IMR-90 (cell line): ENCODE measurements around the gene SIRT7. TPM values are rescaled to one million over a fixed set of nuclear protein-coding genes. Genes with fewer than 3 reads are reported as not detected.
A peak's percentile ranks its signal among the peaks of the same experiment; 100 is the strongest.

Source experiments
- ATAC-seq: fragments of 200-7000 bp; cut with Tn5 transposase; 2 replicates; pipeline ENCODE4 v1.9.1; 2020; ENCODE audit warnings: low read depth, mild to moderate bottlenecking, moderate library complexity
- BruUV-seq: library from RNA; stranded (reverse); fragments of 400-500 nt; replicated peaks from 2 replicates; lab custom pipeline; 2021; lab: Mats Ljungman, UMichigan
- CTCF ChIA-PET: fragments of 300-600 bp; formaldehyde crosslinking; extraction: SDS; loops from one replicate; lab custom pipeline; 2021; ENCODE audit warnings: antibody characterized with exemption; lab: Yijun Ruan, JAX
- POLR2A ChIA-PET: fragments of 300-600 bp; sonication (Branson Sonifier 250); formaldehyde crosslinking; loops from one replicate; lab custom pipeline; 2022; ENCODE audit warnings: antibody characterized with exemption; ENCODE audit not compliant: unreplicated experiment; lab: Charles Lee
- DNase-seq: peaks from one replicate; pipeline ENCODE4 v3.0.0; 2013
- H2AFZ ChIP-seq: replicated peaks from 2 replicates; pipeline ENCODE3; 2013; ENCODE audit warnings: low read length, mild to moderate bottlenecking; ENCODE audit not compliant: poor library complexity
- H2AK5ac ChIP-seq: 2 replicates; pipeline ENCODE4 v1.6.1; 2013; ENCODE audit warnings: low read depth, low read length, inconsistent platforms
- H2AK9ac ChIP-seq: replicated peaks from 2 replicates; pipeline ENCODE3; 2013; ENCODE audit warnings: mild to moderate bottlenecking, low read depth, low read length, moderate library complexity; ENCODE audit not compliant: poor library complexity
- H2BK120ac ChIP-seq: 2 replicates; pipeline ENCODE4 v1.6.1; 2013; ENCODE audit warnings: low read depth, low read length, inconsistent platforms
- H2BK15ac ChIP-seq: 3 replicates; pipeline ENCODE4 v1.6.1; 2013; ENCODE audit warnings: low read depth, low read length, inconsistent platforms
- H2BK20ac ChIP-seq: 2 replicates; pipeline ENCODE4 v1.6.1; 2013; ENCODE audit warnings: low read depth, mild to moderate bottlenecking, inconsistent platforms, low read length, moderate library complexity
- H2BK5ac ChIP-seq: 2 replicates; pipeline ENCODE4 v1.6.1; 2013; ENCODE audit warnings: mild to moderate bottlenecking, low read depth, low read length, inconsistent platforms; ENCODE audit not compliant: poor library complexity, severe bottlenecking
- H3K14ac ChIP-seq: replicated peaks from 2 replicates; pipeline ENCODE4 v1.6.1; 2013; ENCODE audit warnings: low read depth, low read length, inconsistent platforms
- H3K18ac ChIP-seq: 2 replicates; pipeline ENCODE4 v1.6.1; 2013; ENCODE audit warnings: low read depth, low read length, control low read depth
- H3K23ac ChIP-seq: 2 replicates; pipeline ENCODE4 v1.6.1; 2013; ENCODE audit warnings: low read depth, low read length, inconsistent platforms
- H3K27ac ChIP-seq: 2 replicates; pipeline ENCODE4 v1.5.1; 2013; ENCODE audit warnings: mild to moderate bottlenecking, control low read depth, low read length; ENCODE audit not compliant: insufficient read depth
- H3K27me3 ChIP-seq: 2 replicates; pipeline ENCODE4 v1.6.1; 2013; ENCODE audit warnings: low read length; ENCODE audit not compliant: control insufficient read depth, insufficient read depth
- H3K36me3 ChIP-seq: 2 replicates; pipeline ENCODE4 v1.6.1; 2013; ENCODE audit warnings: low read length, mixed read lengths; ENCODE audit not compliant: control insufficient read depth, insufficient read depth
- H3K4ac ChIP-seq: 2 replicates; pipeline ENCODE4 v1.6.1; 2013; ENCODE audit warnings: low read depth, low read length, inconsistent platforms
- H3K4me1 ChIP-seq: 2 replicates; pipeline ENCODE4 v1.6.1; 2013; ENCODE audit warnings: low read length, mixed read lengths; ENCODE audit not compliant: control insufficient read depth, insufficient read depth
- H3K4me2 ChIP-seq: 2 replicates; pipeline ENCODE4 v1.6.1; 2013; ENCODE audit warnings: low read depth, mild to moderate bottlenecking, control low read depth, low read length, moderate library complexity
- H3K4me3 ChIP-seq: 2 replicates; pipeline ENCODE4 v1.5.1; 2013; ENCODE audit warnings: low read depth, mild to moderate bottlenecking, control low read depth, low read length, moderate library complexity; ENCODE audit not compliant: insufficient read depth
- H3K56ac ChIP-seq: 2 replicates; pipeline ENCODE4 v1.6.1; 2013; ENCODE audit warnings: low read length, inconsistent platforms; ENCODE audit not compliant: insufficient read depth; ENCODE audit errors: extremely low read depth
- H3K79me1 ChIP-seq, 2 experiments: 2 replicates each; pipeline ENCODE4 v1.6.1; 2013; ENCODE audit warnings: low read length in 2 of 2, inconsistent platforms in 1 of 2, low read depth in 1 of 2
- H3K9ac ChIP-seq: 2 replicates; pipeline ENCODE4 v1.6.1; 2013; ENCODE audit warnings: low read depth, low read length, control low read depth
- H3K9me1 ChIP-seq: 2 replicates; pipeline ENCODE4 v1.6.1; 2013; ENCODE audit warnings: low read length, inconsistent platforms; ENCODE audit not compliant: insufficient read depth
- H3K9me3 ChIP-seq: 2 replicates; pipeline ENCODE4 v1.6.1; 2013; ENCODE audit warnings: low read length; ENCODE audit not compliant: control insufficient read depth, insufficient read depth
- H4K20me1 ChIP-seq: 2 replicates; pipeline ENCODE4 v1.6.1; 2013; ENCODE audit warnings: low read length, inconsistent platforms; ENCODE audit not compliant: insufficient read depth
- H4K5ac ChIP-seq: 2 replicates; pipeline ENCODE4 v1.6.1; 2013; ENCODE audit warnings: mild to moderate bottlenecking, low read depth, low read length, control low read depth
- H4K8ac ChIP-seq, 2 experiments: 2 replicates each; pipeline ENCODE4 v1.6.1; 2013; ENCODE audit warnings: low read depth in 2 of 2, low read length in 2 of 2, control low read depth in 1 of 2, inconsistent platforms in 1 of 2
- H4K91ac ChIP-seq: 2 replicates; pipeline ENCODE4 v1.6.1; 2013; ENCODE audit warnings: low read depth, low read length, inconsistent platforms; ENCODE audit not compliant: insufficient read depth
- MAZ ChIP-seq: IDR thresholded peaks from 2 replicates; pipeline ENCODE4 v1.6.1; 2012; ENCODE audit warnings: low read depth, mild to moderate bottlenecking, low read length, improper control_type of control experiment, moderate library complexity, borderline replicate concordance
- MXI1 ChIP-seq: IDR thresholded peaks from 2 replicates; pipeline ENCODE4 v1.6.1; 2012; ENCODE audit warnings: low read depth, mild to moderate bottlenecking, low read length, moderate library complexity, borderline replicate concordance
- WGBS, 2 experiments: methylation state at CpG; one replicate each; pipeline versions ENCODE4 v1.1.5 to v1.1.7; 2013; ENCODE audit warnings: missing lambda C conversion rate in 2 of 2; ENCODE audit not compliant: insufficient read length in 1 of 2; ENCODE audit errors: extremely low coverage in 2 of 2; 5-methylcytosine and 5-hydroxymethylcytosine counted together
- dilution Hi-C: fragments of 300-500 bp; cut with HindIII; formaldehyde crosslinking; loops from one replicate; pipeline ENCODE4 v1.14.3; 2018; ENCODE audit warnings: low sequenced_read_pairs; ENCODE audit not compliant: unreplicated experiment
- in situ Hi-C: fragments of 300-500 bp; cut with MboI; formaldehyde crosslinking; loops from 3 replicates; pipeline ENCODE4 v1.14.3; 2019; ENCODE audit warnings: low sequenced_read_pairs, inconsistent platforms, mixed read lengths
- intact Hi-C: fragments of 100-400 bp; cut with micrococcal nuclease; formaldehyde crosslinking; loops from 2 replicates; pipeline ENCODE4 v1.10.0; 2022
- polyA plus RNA-seq, 3 experiments: library from polyadenylated mRNA; depleted of rRNA; stranded (reverse); fragments of >200 nt; gene quantifications; 2 replicates each; pipeline ENCODE4 v1.2.3, GENCODE V29; 2012; ENCODE audit warnings: low replicate concordance in 1 of 3
- total RNA-seq: library from RNA; depleted of rRNA; stranded (reverse); fragments of >200 nt; gene quantifications from 2 replicates; pipeline ENCODE4 v1.2.3, GENCODE V29; 2012
- TF ChIP-seq, protein P1 (sequence below): conservative IDR thresholded peaks from 2 replicates; pipeline ENCODE4 v1.5.1; 2012; ENCODE audit warnings: mild to moderate bottlenecking, low read depth, low read length, improper control_type of control experiment

The SIRT7 gene
- total and polyA plus RNA-seq, 2 of the 4 experiments (the other 2 are of a cell fraction) = 14.5 to 19.8 TPM

DNA sequence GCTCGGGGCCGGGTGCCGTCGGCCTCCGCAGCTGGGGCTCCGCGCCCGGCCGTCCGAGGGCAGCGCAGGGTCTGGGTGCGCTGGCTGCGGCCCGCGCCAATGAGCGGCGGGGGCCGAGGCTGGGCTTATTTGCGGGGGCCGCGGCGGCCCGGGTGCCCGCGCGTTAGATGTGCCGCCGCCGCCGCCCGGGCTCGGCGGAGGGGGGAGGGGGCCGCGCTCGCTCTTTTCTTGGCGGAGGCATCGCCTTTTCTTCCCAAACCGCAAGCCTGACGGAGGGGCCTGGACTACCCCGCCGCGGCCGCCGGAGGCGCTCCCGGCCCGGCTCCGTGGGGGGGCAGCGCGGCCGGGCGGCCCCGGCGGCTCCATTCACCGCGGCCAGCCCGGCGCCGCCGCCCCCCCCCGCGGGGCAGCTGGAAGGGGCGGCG, 43.1 kb upstream of the SIRT7 start, which contains the start of gene NOTUM:
Gene NOTUM, minus strand, starts transcription at position 101 of the 425 bp plus-strand sequence. CDS start 278 bp downstream, outside the sequence.
- in situ Hi-C loops = no loop called here
- intact Hi-C loops = loop anchor here (10.0 kb wide), 1 partner anchor 194 kb away; no protein-coding TSS in a partner anchor
- Histone ChIP-seq H3K56ac (no peak within 1 kb of the TSS), H2BK5ac (no peak within 1 kb of the TSS), H3K79me1 (no peaks in the 10 kb centered on the region), H4K20me1 (no peaks in the 10 kb centered on the region), H3K9me3 (no peaks in the 10 kb centered on the region), H3K36me3 (no peaks in the 10 kb centered on the region), H2BK20ac (no peak within 1 kb of the TSS), H4K5ac (no peak within 1 kb of the TSS), H3K4me2 (peak within 1 kb of the TSS; percentile 15; the same call in 1 of the 2 replicates), H3K4me1 (no peaks in the 10 kb centered on the region), H3K4ac (no peak within 1 kb of the TSS), H3K14ac (no peak within 1 kb of the TSS), H2AK5ac (no peak within 1 kb of the TSS), H3K9me1 (no peaks in the 10 kb centered on the region), H4K91ac (no peak within 1 kb of the TSS), H3K9ac (no peak within 1 kb of the TSS), H3K18ac (no peak within 1 kb of the TSS), H3K4me3 (peak within 1 kb of the TSS; percentile 21), H2AFZ (peak within 1 kb of the TSS; percentile 92), H4K8ac (no peak within 1 kb of the TSS), H3K27me3 (peaks cover 50% of the 10 kb centered on the region), H3K27ac (no peak within 1 kb of the TSS), H2BK15ac (no peak within 1 kb of the TSS), H3K23ac (no peak within 1 kb of the TSS), H2BK120ac (no peak within 1 kb of the TSS), H2AK9ac (peak within 1 kb of the TSS; percentile 61)
- ATAC-seq (peak; percentile 69), DNase-seq (peak; percentile 12)
- dilution Hi-C loops = no loop called here
- ChIA-PET CTCF (interaction anchor here (0.7 kb wide), 1 partner anchor 60 kb away, joined by 3 read pairs; no protein-coding TSS in a partner anchor), POLR2A (no interaction called here)
- WGBS, 2 experiments = 1% methylated on average over 50 of the region's 65 CpGs; no CpG with 5 or more reads in 1 of the 2 experiments
- TF ChIP-seq MAZ (peak; percentile 50; the same call in 1 of the 2 replicates), MXI1 (no peak)
- TF ChIP-seq, protein P1, sequence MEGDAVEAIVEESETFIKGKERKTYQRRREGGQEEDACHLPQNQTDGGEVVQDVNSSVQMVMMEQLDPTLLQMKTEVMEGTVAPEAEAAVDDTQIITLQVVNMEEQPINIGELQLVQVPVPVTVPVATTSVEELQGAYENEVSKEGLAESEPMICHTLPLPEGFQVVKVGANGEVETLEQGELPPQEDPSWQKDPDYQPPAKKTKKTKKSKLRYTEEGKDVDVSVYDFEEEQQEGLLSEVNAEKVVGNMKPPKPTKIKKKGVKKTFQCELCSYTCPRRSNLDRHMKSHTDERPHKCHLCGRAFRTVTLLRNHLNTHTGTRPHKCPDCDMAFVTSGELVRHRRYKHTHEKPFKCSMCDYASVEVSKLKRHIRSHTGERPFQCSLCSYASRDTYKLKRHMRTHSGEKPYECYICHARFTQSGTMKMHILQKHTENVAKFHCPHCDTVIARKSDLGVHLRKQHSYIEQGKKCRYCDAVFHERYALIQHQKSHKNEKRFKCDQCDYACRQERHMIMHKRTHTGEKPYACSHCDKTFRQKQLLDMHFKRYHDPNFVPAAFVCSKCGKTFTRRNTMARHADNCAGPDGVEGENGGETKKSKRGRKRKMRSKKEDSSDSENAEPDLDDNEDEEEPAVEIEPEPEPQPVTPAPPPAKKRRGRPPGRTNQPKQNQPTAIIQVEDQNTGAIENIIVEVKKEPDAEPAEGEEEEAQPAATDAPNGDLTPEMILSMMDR = peak; percentile 45
- no TSS peak for BruUV-seq
